Parathyroid adenoma (tissue), 2 donors: Measurements from ENCODE around the gene POLR3C.

Experiments used
- H2AFZ ChIP-seq: fragments of 300-600 bp; sonication (generic); one replicate; pipeline ENCODE4 v1.7.0; 2017; ENCODE audit warnings: antibody characterized with exemption, mild to moderate bottlenecking
- H3K27ac ChIP-seq: fragments of 300-600 bp; sonication (generic); one replicate; pipeline ENCODE4 v1.7.0; 2017
- H3K27me3 ChIP-seq: fragments of 300-600 bp; sonication (generic); one replicate; pipeline ENCODE4 v1.7.0; 2017; ENCODE audit warnings: low read length; ENCODE audit not compliant: control insufficient read depth, insufficient read depth
- H3K36me3 ChIP-seq: fragments of 300-600 bp; sonication (generic); one replicate; pipeline ENCODE4 v1.7.0; 2017; ENCODE audit warnings: low read length; ENCODE audit not compliant: control insufficient read depth, insufficient read depth
- H3K4me1 ChIP-seq: fragments of 300-600 bp; sonication (generic); one replicate; pipeline ENCODE4 v1.7.0; 2017; ENCODE audit warnings: control low read depth
- H3K4me2 ChIP-seq: fragments of 300-600 bp; sonication (generic); one replicate; pipeline ENCODE4 v1.7.0; 2017; ENCODE audit warnings: low read length
- H3K4me3 ChIP-seq: fragments of 300-600 bp; sonication (generic); one replicate; pipeline ENCODE4 v1.7.0; 2017; ENCODE audit warnings: low read depth, low read length
- H3K79me2 ChIP-seq: fragments of 300-600 bp; sonication (generic); one replicate; pipeline ENCODE4 v1.7.0; 2017; ENCODE audit warnings: control low read depth
- H3K9ac ChIP-seq: fragments of 300-600 bp; sonication (generic); one replicate; pipeline ENCODE4 v1.7.0; 2017; ENCODE audit warnings: mild to moderate bottlenecking
- H3K9me3 ChIP-seq: fragments of 300-600 bp; sonication (generic); one replicate; pipeline ENCODE4 v1.7.0; 2017; ENCODE audit warnings: low read length; ENCODE audit not compliant: control insufficient read depth
- TF ChIP-seq, protein P1 (sequence below): fragments of 300-600 bp; sonication (generic); IDR thresholded peaks from one replicate; pipeline ENCODE4 v1.7.0; 2017; ENCODE audit warnings: antibody characterized with exemption, mild to moderate bottlenecking
- donor health status: primary hyperparathyroidism.

Gene POLR3C

GRCh38 chr1:145858238-145858900 is 34.4 kb downstream of the POLR3C start:
- no peaks in the 10 kb centered on the region for H3K79me2 ChIP-seq
- peak overlapping the region; percentile 70 for H3K27ac ChIP-seq
- TF ChIP-seq, protein P1, sequence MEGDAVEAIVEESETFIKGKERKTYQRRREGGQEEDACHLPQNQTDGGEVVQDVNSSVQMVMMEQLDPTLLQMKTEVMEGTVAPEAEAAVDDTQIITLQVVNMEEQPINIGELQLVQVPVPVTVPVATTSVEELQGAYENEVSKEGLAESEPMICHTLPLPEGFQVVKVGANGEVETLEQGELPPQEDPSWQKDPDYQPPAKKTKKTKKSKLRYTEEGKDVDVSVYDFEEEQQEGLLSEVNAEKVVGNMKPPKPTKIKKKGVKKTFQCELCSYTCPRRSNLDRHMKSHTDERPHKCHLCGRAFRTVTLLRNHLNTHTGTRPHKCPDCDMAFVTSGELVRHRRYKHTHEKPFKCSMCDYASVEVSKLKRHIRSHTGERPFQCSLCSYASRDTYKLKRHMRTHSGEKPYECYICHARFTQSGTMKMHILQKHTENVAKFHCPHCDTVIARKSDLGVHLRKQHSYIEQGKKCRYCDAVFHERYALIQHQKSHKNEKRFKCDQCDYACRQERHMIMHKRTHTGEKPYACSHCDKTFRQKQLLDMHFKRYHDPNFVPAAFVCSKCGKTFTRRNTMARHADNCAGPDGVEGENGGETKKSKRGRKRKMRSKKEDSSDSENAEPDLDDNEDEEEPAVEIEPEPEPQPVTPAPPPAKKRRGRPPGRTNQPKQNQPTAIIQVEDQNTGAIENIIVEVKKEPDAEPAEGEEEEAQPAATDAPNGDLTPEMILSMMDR = no peak
- no peaks in the 10 kb centered on the region for H3K27me3 ChIP-seq
- H3K4me3 ChIP-seq = peak overlapping the region; percentile 82
- peak overlapping the region; percentile 88 for H3K4me2 ChIP-seq
- H3K9ac ChIP-seq = no peak overlapping the region
- H3K36me3 ChIP-seq = no peaks in the 10 kb centered on the region
- H3K9me3 ChIP-seq = no peaks in the 10 kb centered on the region
- H3K4me1 ChIP-seq = peaks cover 3% of the 10 kb centered on the region
- H2AFZ ChIP-seq = peak overlapping the region; percentile 96

GRCh38 chr1:145858901-145859490 is 35.0 kb downstream of the POLR3C start, which contains the start of gene PIAS3:
PIAS3 (minus strand) TSS chr1:145859081; CDS start chr1:145858990, 91 bp downstream.
- Histone ChIP-seq H2AFZ (peak within 1 kb of the TSS; percentile 96), H3K27me3 (no peaks in the 10 kb centered on the region), H3K27ac (peak within 1 kb of the TSS; percentile 70), H3K4me3 (peak within 1 kb of the TSS; percentile 82), H3K79me2 (no peaks in the 10 kb centered on the region), H3K4me2 (peak within 1 kb of the TSS; percentile 91), H3K9ac (no peak within 1 kb of the TSS), H3K4me1 (peaks cover 3% of the 10 kb centered on the region), H3K36me3 (no peaks in the 10 kb centered on the region), H3K9me3 (no peaks in the 10 kb centered on the region)
- TF ChIP-seq, protein P1 = no peak

DNA sequence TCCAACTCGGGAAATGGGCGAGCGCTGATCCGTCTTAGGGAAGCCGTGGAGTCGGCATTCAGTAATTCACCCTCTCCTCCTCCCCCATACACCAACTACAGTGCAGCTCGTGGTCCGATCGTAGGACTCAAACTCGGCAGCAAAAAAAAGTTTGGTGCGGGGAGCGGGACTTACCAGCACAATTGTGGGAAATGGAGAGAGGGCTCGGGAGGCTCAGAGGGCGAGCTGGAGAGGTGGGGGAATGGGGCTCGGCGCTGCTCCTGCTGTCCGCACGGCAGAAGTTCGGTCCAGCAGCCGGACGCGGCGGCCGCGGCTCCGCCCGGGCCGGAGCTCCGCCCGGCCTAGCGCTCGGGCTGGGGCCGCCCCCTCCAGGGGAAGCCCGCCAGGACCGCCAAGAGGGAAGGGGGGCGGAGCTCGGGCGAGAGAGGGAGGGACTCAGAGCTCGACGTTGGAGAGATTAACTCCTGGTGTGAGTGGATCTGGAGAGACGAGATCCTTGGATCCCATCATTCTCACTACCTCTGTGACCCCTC is 35.6 kb downstream of the POLR3C start:
- no peaks in the 10 kb centered on the region for H3K79me2 ChIP-seq

GRCh38 chr1:145863282-145864018 is 39.5 kb downstream of the POLR3C start:
- Histone ChIP-seq H3K9ac (no peak overlapping the region), H3K4me1 (peaks cover 3% of the 10 kb centered on the region), H3K9me3 (no peaks in the 10 kb centered on the region), H3K79me2 (no peaks in the 10 kb centered on the region), H3K36me3 (no peaks in the 10 kb centered on the region), H2AFZ (no peak overlapping the region), H3K27ac (no peak overlapping the region), H3K27me3 (no peaks in the 10 kb centered on the region), H3K4me2 (no peak overlapping the region), H3K4me3 (no peak overlapping the region)
- TF ChIP-seq, protein P1 = no peak

More for the DNA sequence above, 35.6 kb downstream of the POLR3C start:
- Histone ChIP-seq H3K27ac (peak overlapping the region; percentile 70), H3K27me3 (no peaks in the 10 kb centered on the region), H3K9me3 (no peaks in the 10 kb centered on the region), H3K4me2 (peak overlapping the region; percentile 91), H3K4me3 (peak overlapping the region; percentile 82), H3K9ac (no peak overlapping the region), H3K4me1 (peaks cover 3% of the 10 kb centered on the region), H3K36me3 (no peaks in the 10 kb centered on the region), H2AFZ (peak overlapping the region; percentile 96)
- TF ChIP-seq, protein P1 = no peak
